Ishikawa (cell line): ENCODE measurements around the gene ANKFN1.

Experiments used
- CEBPB ChIP-seq: IDR thresholded peaks from 2 replicates; pipeline ENCODE4 v1.6.1; 2012
- CREB1 ChIP-seq: IDR thresholded peaks from 2 replicates; pipeline ENCODE4 v1.6.1; 2012; ENCODE audit warnings: low read depth
- EGR1 ChIP-seq: IDR thresholded peaks from 2 replicates; pipeline ENCODE4 v1.6.1; 2012
- EP300 ChIP-seq: IDR thresholded peaks from 2 replicates; pipeline ENCODE4 v1.6.1; 2012; ENCODE audit warnings: borderline replicate concordance
- FOXM1 ChIP-seq: IDR thresholded peaks from 2 replicates; pipeline ENCODE4 v1.6.1; 2012; ENCODE audit warnings: low read depth, borderline replicate concordance
- MAX ChIP-seq: IDR thresholded peaks from 2 replicates; pipeline ENCODE4 v1.6.1; 2012
- NFIC ChIP-seq: IDR thresholded peaks from 2 replicates; pipeline ENCODE4 v1.6.1; 2012
- RAD21 ChIP-seq: IDR thresholded peaks from 2 replicates; pipeline ENCODE4 v1.6.1; 2012; ENCODE audit warnings: low read depth
- TAF1 ChIP-seq: IDR thresholded peaks from 2 replicates; pipeline ENCODE4 v1.6.1; 2012; ENCODE audit warnings: low read depth, mild to moderate bottlenecking
- TCF12 ChIP-seq: IDR thresholded peaks from 2 replicates; pipeline ENCODE4 v1.6.1; 2012; ENCODE audit warnings: low read depth
- TEAD4 ChIP-seq: IDR thresholded peaks from 2 replicates; pipeline ENCODE4 v1.6.1; 2012
- USF1 ChIP-seq: IDR thresholded peaks from 2 replicates; pipeline ENCODE4 v1.6.1; 2012
- YY1 ChIP-seq: IDR thresholded peaks from 2 replicates; pipeline ENCODE4 v1.6.1; 2012; ENCODE audit warnings: low read depth
- ZBTB7A ChIP-seq: IDR thresholded peaks from 2 replicates; pipeline ENCODE4 v1.6.1; 2012; ENCODE audit warnings: low read depth
- TF ChIP-seq, protein P1 (sequence below): IDR thresholded peaks from 2 replicates; pipeline ENCODE4 v1.6.1; 2012; ENCODE audit warnings: low read depth, mild to moderate bottlenecking

The ANKFN1 gene

DNA sequence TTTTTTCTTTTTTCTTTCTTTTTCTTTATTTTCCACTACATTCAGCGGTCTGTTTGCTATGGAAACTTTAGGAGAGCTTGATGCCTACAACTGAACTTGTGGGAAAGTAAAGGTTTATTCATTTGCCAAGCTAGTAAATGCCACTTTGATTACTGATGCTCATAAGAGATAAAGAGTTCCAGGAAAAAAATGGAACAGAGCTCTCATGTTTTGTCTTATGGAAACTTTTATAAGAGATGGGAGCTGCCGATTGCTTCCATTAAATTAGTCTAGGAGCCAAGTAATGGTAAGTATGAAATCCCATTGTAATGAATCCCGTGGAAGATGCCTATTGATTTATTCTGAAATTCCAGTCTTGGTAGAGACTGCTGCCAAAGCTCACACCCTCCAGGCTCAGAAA lies 7.1 kb downstream of the ANKFN1 start:
- no peak for TF ChIP-seq CREB1
- TF ChIP-seq, protein P1, sequence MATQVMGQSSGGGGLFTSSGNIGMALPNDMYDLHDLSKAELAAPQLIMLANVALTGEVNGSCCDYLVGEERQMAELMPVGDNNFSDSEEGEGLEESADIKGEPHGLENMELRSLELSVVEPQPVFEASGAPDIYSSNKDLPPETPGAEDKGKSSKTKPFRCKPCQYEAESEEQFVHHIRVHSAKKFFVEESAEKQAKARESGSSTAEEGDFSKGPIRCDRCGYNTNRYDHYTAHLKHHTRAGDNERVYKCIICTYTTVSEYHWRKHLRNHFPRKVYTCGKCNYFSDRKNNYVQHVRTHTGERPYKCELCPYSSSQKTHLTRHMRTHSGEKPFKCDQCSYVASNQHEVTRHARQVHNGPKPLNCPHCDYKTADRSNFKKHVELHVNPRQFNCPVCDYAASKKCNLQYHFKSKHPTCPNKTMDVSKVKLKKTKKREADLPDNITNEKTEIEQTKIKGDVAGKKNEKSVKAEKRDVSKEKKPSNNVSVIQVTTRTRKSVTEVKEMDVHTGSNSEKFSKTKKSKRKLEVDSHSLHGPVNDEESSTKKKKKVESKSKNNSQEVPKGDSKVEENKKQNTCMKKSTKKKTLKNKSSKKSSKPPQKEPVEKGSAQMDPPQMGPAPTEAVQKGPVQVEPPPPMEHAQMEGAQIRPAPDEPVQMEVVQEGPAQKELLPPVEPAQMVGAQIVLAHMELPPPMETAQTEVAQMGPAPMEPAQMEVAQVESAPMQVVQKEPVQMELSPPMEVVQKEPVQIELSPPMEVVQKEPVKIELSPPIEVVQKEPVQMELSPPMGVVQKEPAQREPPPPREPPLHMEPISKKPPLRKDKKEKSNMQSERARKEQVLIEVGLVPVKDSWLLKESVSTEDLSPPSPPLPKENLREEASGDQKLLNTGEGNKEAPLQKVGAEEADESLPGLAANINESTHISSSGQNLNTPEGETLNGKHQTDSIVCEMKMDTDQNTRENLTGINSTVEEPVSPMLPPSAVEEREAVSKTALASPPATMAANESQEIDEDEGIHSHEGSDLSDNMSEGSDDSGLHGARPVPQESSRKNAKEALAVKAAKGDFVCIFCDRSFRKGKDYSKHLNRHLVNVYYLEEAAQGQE: no peak
- TF ChIP-seq TCF12: no peak
- TF ChIP-seq CEBPB: no peak
- TF ChIP-seq TAF1: no peak
- TF ChIP-seq FOXM1: no peak
- TF ChIP-seq MAX: no peak
- no peak for TF ChIP-seq YY1
- TF ChIP-seq EGR1: no peak
- TF ChIP-seq USF1: no peak
- no peak for TF ChIP-seq EP300
- no peak for TF ChIP-seq TEAD4
- TF ChIP-seq ZBTB7A: no peak
- no peak for TF ChIP-seq NFIC
- no peak for TF ChIP-seq RAD21

DNA sequence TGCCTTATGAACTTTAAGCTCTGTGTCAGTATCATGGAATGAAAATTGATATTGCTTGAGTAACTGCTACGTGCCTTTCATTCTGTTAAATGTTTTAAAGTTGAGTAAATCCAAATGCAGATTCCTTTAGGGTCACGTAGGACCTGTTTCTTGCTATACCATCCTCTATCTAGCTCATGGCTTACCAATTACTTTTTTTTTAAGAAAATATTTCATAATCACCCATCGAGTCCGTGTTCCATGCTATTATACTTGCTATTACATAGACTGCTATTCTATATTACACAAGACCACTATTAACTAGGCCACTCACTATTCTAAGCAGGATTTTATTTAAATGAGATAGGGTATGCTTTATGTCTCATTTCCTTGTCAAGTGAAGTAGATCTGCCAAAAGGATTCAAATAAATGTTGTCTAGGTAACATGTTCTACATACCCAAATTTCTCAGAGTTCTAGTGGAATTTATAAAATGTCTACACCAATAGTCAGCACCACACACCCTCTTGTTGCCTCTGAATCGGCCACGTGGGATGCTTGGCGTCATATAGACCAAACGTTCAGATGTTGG lies 11.9 kb downstream of the ANKFN1 start:
- TF ChIP-seq FOXM1 (no peak), RAD21 (no peak), EP300 (no peak), ZBTB7A (no peak), TEAD4 (no peak), USF1 (no peak), YY1 (no peak), TAF1 (no peak), EGR1 (no peak), MAX (no peak), NFIC (no peak), TCF12 (no peak), CEBPB (no peak), CREB1 (no peak)
- TF ChIP-seq, protein P1: no peak

GRCh38 chr17:56167491-56167890 lies 14.2 kb downstream of the ANKFN1 start:
- TF ChIP-seq ZBTB7A (no peak), CREB1 (no peak), TAF1 (no peak), RAD21 (no peak), MAX (no peak), TCF12 (no peak), EGR1 (no peak), YY1 (no peak), FOXM1 (no peak), EP300 (no peak), CEBPB (no peak), TEAD4 (no peak), NFIC (no peak), USF1 (no peak)
- TF ChIP-seq, protein P1: no peak
